ENCODE results near the gene UBR3.

DNA sequence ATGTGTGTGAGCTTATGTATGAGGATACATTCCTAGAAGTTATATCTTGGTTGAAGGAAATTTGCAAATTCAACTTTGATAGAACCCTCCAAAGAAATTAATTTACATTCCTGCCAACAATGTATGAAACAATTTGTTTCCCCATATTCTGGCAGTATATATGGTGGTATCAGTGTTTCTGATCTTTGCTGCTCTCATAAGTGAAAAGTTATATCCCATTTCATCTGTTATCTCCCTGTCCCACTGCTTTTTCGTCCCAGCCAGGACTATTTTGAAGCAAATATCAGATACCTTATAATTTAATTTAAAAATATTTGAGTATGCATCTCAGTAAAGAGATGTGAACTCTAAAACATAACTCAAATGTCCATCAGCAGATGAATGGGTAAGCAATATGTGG, 7.1 kb downstream of the UBR3 start:
- TF ChIP-seq, protein P1, sequence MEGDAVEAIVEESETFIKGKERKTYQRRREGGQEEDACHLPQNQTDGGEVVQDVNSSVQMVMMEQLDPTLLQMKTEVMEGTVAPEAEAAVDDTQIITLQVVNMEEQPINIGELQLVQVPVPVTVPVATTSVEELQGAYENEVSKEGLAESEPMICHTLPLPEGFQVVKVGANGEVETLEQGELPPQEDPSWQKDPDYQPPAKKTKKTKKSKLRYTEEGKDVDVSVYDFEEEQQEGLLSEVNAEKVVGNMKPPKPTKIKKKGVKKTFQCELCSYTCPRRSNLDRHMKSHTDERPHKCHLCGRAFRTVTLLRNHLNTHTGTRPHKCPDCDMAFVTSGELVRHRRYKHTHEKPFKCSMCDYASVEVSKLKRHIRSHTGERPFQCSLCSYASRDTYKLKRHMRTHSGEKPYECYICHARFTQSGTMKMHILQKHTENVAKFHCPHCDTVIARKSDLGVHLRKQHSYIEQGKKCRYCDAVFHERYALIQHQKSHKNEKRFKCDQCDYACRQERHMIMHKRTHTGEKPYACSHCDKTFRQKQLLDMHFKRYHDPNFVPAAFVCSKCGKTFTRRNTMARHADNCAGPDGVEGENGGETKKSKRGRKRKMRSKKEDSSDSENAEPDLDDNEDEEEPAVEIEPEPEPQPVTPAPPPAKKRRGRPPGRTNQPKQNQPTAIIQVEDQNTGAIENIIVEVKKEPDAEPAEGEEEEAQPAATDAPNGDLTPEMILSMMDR (IDR thresholded peaks at IDR 0.05) = no peak
- TF ChIP-seq POLR2A (IDR thresholded peaks at IDR 0.05) = no peak

Data from right lobe of liver (tissue), 4 donors.